HG03354 (cell line): ENCODE data around the gene SAMMSON.

Source experiments
- ATAC-seq: cut with Tn5 transposase; IDR thresholded peaks from one replicate; pipeline ENCODE4 v1.9.1; 2021; ENCODE audit warnings: mild to moderate bottlenecking; ENCODE audit not compliant: unreplicated experiment, poor library complexity, severe bottlenecking

The SAMMSON gene

DNA sequence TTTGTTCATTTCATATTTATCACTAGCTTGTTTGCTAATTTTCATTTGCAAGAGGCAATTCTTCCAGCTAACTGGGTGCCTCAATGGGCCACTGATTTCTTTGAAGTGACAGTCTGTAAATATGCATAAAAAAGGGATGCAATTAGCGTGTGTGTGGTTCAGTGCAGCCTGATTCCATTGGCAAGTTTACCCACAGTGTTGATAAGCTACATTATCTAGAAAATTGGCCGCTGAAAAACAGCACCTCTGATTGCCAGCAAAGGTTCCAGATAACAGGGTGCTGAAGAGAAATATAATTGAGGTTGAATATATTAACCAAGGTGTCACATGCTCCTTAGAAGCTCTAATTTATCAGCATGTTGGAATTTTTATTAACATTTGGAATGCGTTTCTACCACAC lies 76.9 kb downstream of the SAMMSON start:
- no peak for ATAC-seq

DNA sequence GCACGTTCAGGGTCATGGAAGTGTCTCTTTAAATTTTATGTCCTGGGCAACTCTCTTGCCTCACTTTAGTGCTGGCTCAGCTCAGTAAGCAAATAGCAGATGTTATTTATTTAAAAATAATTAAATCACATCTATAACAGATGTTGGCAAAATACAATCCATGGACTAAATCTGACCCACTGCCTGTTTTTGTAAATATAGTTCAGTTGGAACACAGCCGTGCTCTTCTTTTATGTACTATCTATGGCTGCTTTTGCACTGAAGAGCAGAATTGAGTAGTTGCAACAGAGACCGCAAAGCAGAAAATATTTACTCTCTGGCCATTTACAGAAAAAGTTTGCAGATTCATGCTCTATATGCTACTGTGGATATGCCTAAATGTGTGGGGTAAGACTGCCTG lies 79.2 kb downstream of the SAMMSON start:
- no peak for ATAC-seq

DNA sequence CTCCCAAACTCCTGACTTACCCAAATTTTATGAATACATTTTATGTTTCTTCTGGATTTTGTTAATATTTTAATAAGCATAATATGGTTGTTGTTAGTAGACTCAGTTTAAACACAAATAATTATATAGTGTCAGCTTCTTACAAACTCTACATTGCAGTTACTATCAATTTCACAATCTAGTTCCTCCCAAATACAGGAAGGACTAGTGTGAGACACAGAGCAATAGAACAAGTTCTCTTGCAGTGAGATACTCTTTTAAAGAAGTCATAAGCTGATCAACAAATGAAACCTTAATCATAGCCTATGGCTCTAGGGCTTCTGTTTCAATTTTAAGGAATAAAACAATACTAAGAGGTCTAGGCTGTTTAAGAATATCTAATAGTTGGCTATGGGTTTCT lies 86.1 kb downstream of the SAMMSON start:
- ATAC-seq, result no peak

DNA sequence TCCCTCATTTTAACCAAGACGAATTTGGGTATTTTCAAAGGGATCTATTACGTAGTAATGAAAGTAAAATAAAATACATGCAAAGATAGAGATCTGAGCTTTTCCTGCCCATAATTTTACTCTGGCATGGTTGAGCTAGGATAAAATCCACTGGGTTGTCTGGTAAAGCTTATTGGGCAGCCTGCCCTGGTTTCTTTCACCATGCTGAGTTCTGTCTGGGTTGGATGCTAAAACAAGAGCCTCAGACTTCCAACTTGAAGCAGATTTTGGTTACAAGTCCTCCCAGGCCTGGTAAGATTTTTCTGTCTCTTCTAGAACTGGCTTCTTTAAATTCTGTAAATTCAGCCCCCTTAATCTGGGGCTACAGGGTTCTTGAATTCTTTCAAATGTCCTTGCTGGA lies 86.8 kb downstream of the SAMMSON start:
- no peak for ATAC-seq

DNA sequence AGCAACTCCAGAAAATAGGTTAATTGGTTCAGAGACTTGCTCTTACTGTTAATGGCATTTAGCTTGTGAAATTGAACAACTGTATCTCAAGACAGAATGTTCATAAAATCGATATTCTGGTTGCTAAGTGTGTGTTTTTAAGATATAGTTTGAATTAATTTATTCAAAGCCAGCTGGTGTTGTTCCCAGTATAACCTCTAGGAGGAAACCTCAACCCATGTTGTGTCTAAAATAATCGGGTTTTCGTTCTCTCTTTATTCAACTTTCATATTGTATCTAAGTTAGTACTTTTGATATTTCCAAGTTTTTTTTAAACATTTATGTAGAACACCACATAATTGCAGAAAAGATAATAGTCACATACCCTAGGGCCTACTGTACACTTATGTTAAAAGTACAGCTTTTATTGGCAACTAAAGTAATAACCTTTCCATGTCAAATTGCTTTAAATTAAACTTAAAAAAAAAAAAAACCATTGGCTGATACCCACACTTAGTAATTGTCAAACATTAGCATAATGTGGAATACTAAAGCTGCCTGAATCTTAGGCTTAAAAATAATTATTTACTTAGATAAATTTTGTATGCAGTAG lies 90.9 kb downstream of the SAMMSON start:
- ATAC-seq, result peak; percentile 66

DNA sequence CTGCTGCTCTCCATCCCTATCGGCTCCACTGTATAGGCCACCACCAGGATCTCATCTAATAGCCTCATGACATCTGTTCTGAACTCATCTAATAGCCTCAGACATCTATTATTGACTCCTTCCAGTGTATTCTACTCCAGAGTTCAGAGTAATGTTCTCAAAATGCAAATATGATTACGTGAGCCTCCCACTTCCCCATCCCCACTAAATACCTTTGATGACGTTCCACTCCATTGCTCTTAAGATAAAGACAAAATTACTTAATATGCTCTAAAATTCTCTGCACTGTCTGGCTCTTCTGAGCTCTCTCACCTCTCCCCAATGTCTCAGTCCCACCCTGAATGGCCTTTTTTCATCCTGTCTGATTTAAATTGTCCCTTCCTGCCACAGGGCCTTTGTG lies 94.7 kb downstream of the SAMMSON start:
- no peak for ATAC-seq

DNA sequence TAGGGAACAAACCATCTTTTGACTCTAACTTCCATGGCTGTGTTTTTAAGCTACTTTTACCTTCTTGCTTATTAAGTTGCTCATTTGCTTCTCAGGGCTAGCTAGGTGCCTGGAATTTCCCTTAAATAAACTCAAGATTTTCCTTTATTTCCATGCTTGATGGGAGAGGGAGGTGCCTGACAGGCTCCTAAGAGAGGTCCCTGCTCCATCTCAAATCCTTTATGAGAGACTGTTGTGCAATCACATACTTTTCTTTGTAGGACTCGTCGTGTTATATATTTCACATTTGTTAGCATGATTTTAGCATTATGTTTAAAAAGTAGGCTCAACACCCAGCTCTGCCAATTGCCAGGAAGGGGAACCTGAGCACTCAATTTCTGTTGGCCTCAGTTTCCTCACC lies 95.7 kb downstream of the SAMMSON start:
- ATAC-seq, result no peak

DNA sequence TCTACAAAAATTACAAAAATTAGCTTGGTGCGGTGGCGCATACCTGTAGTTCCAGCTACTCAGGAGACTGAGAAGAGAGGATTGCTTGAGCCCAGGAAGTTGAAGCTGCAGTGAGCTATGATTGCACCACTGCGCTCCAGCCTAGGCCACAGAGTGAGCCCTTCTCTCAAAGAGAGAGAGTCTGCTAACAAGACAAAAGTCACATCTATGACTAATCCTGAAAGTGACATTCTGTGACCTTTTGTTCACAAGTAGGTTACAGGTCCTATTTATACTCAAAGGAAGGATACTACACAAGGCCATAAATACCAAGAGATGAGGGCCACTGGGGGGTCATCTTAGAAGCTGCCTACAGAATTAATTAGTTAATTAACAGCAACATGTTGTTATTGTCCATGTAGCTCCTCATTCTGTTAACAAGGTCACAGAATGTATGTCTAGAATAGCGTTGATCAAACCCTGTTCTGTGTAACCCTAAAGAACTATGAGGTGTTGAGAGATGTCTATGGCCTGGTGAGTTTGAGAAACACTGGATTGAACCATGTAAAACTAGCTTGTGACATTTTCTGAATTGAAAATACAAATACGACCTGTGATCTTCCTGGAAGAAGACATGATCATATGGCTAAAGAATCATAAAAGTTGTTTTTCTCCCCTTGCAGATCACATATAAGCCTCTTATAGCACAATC lies 97.0 kb downstream of the SAMMSON start:
- ATAC-seq, result no peak

DNA sequence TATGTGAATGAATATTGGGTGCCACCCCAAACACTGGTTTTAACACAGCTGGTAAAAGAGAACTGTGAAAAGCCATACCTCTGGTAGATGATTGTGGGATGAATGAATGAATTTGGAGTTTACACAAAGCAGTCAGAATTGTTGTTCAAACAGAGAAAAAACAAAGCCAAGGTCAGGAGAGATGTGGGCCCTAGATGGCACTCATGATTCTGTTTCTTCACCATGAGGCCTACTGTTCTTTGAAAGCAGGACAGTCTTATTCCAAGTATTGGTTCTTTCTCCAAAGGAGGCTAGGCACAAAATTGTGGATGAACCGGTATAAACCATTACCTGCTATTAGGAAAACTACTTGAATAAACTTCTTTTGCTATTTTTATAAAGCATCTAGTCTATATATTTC lies 97.6 kb downstream of the SAMMSON start:
- no peak for ATAC-seq

DNA sequence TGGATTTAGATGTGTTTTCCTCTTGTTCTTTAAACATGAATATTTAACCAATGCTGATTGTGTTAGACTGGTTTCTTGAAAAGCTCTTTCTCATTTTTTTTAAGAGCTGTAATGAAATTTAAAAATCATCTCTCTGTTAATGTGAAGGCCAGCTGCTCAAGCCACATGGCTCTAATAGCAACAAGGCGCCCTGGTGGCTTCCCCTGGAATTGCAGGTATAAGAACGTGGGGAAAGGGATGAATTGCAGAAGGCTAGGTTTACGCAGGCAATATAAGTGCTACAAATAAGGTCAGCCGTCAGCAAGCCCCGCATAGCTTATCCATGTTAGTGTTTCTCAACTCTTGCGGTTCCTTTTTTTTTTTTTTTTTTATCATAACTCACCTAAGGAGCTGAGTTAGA lies 108.5 kb downstream of the SAMMSON start:
- ATAC-seq, result peak; percentile 46

DNA sequence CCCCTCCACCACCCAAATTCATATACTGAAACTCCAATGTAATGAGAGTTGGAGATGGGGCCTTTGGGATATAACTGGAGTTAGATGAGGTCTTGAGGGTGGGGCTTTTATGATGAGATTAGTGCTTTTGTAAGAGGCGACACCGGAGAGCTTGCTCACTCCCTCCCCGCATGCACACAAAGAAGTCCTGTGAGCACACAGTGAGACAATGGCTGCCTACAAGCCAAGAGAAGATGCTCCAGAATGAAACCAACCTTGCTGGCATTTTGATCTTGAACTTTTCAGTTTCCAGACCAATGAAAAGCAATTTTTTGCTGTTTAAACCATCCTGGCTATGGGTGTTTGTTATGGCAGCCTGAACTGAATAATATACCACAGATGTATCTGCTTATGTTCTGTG lies 109.0 kb downstream of the SAMMSON start:
- ATAC-seq, result no peak

DNA sequence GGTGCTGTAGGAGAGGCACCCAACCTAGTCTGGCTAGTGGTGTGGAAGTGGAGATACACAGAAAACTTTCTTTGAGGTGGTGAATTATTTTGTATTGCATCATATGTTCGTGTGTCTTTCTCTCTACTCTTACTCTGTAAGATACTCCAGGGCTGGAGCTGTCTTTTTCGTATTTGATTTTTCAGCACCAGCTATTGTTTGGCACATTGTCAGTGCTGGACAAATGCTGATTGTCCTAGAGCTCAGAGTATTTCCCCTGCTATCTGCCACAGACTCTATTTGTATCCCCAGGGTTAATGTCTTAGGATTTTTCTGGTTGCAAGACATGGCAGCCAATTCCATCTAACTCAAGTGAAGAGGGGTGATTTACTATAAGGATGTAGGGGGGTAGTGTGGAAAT lies 110.5 kb downstream of the SAMMSON start:
- ATAC-seq, result no peak

DNA sequence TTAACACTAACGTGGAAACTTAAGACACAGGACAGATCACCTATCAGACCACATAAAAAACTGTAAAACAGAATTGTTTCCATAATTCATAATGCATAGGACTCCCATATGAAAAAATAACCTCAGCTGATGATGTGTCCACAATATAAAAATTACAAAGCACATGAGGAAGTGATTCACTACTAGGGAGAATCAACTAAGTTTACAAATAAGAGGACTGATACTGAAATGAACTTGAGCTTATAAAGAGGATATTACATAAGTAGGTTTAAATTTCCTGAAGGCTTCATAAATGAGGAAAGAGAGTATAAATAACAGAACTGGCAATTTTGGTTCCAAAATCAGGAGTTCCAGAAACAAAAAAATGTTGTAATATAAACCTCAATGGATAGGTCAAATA lies 111.9 kb downstream of the SAMMSON start:
- no peak for ATAC-seq

DNA sequence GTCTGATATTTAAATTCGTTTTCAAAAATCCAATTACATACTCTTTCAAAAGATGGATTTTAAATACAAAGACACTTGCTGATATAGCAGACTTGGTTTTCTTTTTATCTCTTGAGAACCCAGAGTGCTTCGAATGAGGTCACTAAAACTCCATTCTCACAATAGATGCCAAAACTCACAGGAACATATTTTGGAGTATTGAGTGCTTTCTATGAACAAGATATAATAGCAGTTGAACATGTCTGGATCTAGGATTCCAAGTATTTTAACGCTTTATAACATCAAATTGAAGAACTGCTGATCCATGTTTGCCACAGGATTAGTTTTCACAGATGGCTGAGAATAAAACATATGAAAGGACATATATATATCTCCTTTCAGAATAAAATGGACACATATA lies 113.2 kb downstream of the SAMMSON start:
- no peak for ATAC-seq

DNA sequence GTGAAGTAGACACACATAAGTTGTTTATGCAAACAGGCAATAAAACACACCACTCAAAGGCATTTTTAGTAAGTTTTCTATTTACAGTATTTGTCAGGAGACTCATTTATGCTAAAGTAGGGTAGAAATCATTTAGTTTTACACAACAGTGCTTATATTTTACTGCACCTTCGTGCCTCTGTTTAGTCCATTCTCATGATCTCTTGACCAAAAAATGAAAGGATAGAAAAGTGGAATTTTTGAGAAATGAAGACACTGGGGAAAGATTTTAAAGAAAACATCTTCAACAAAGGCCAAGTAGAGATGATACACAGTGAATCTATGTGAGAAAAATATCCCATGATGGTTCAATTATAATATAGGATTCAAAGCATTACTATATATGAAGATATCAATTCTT lies 114.9 kb downstream of the SAMMSON start:
- ATAC-seq, result no peak

DNA sequence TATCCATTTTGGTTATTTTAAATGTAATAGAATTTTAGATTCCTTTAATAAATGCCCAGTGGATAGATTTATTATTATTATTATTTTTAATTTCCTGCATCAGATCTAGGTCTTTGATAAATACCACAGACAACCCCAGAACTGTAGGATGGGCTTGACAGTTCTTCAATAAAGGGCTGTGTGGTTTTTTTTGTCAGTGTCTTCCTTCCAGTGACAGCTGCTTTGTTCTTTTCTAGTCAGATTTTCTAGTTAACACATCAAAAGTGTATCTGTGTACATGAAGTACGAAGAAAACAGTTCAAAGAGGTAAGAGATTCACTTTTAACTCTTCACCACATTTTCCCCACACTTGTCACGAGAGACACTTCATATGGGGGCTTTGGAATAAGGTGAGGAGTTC lies 120.3 kb downstream of the SAMMSON start:
- no peak for ATAC-seq
